Keratinocyte (primary cell): ENCODE results near the gene CNTNAP2. TPM values are rescaled to one million over a fixed set of nuclear protein-coding genes. Genes with fewer than 3 reads are reported as not detected.

Experiments used
- DNase-seq: peaks from one replicate; pipeline ENCODE4 v3.0.0-alpha.2; 2011; ENCODE audit warnings: low read depth, missing footprints, low spot score
- FAIRE-seq: peaks from 2 replicates; lab custom pipeline; 2011; peaks lifted over from hg19 to GRCh38; lab: Jason Lieb, UNC
- H2AFZ ChIP-seq: 2 replicates; pipeline ENCODE4 v1.6.0; 2012; ENCODE audit warnings: low read length, control low read depth, inconsistent platforms; ENCODE audit not compliant: control insufficient read depth
- H3K27ac ChIP-seq: 2 replicates; pipeline ENCODE4 v1.5.1; 2011; ENCODE audit warnings: low read length; ENCODE audit not compliant: control insufficient read depth, insufficient read depth
- H3K27me3 ChIP-seq: 3 replicates; pipeline ENCODE4 v1.6.0; 2011; ENCODE audit warnings: low read length; ENCODE audit not compliant: control insufficient read depth, insufficient read depth; ENCODE audit errors: extremely low read depth
- H3K36me3 ChIP-seq, 2 experiments: 2 replicates in 1 of 2; 3 replicates in 1 of 2; pipeline ENCODE4 v1.5.1; 2011; ENCODE audit warnings: low read length in 2 of 2, mild to moderate bottlenecking in 1 of 2; ENCODE audit not compliant: control insufficient read depth in 2 of 2, insufficient read depth in 2 of 2; ENCODE audit errors: extremely low read depth in 1 of 2
- H3K4me1 ChIP-seq: 3 replicates; pipeline ENCODE4 v1.5.1; 2011; ENCODE audit warnings: low read length; ENCODE audit not compliant: control insufficient read depth, insufficient read depth; ENCODE audit errors: extremely low read depth
- H3K4me2 ChIP-seq: 3 replicates; pipeline ENCODE4 v1.6.0; 2011; ENCODE audit warnings: low read depth, low read length; ENCODE audit not compliant: control insufficient read depth, insufficient read depth; ENCODE audit errors: extremely low read depth
- H3K4me3 ChIP-seq, 3 experiments: fragments of 200-600 bp in 1 of 3; sonication (generic) in 1 of 3; 2 replicates in 2 of 3; 3 replicates in 1 of 3; pipeline ENCODE4 v1.5.1; 2011 to 2016; ENCODE audit warnings: low read length in 3 of 3, mild to moderate bottlenecking in 3 of 3, control low read depth in 2 of 3, inconsistent platforms in 1 of 3, low read depth in 1 of 3, mixed read lengths in 1 of 3, mixed run types in 1 of 3, moderate library complexity in 1 of 3; ENCODE audit not compliant: control insufficient read depth in 2 of 3, insufficient read depth in 2 of 3; ENCODE audit errors: extremely low read depth in 1 of 3
- H3K79me2 ChIP-seq: 2 replicates; pipeline ENCODE4 v1.6.0; 2012; ENCODE audit warnings: low read length; ENCODE audit not compliant: control insufficient read depth, insufficient read depth
- H3K9ac ChIP-seq: 3 replicates; pipeline ENCODE4 v1.6.0; 2011; ENCODE audit warnings: low read length; ENCODE audit not compliant: control insufficient read depth, insufficient read depth; ENCODE audit errors: extremely low read depth
- H3K9me1 ChIP-seq: 3 replicates; pipeline ENCODE4 v1.6.0; 2011; ENCODE audit warnings: low read length; ENCODE audit not compliant: control insufficient read depth, insufficient read depth; ENCODE audit errors: extremely low read depth
- H3K9me3 ChIP-seq: 2 replicates; pipeline ENCODE4 v1.5.1; 2012; ENCODE audit warnings: low read depth, low read length; ENCODE audit not compliant: control insufficient read depth
- H4K20me1 ChIP-seq: 3 replicates; pipeline ENCODE4 v1.6.0; 2011; ENCODE audit warnings: low read length; ENCODE audit not compliant: control insufficient read depth, insufficient read depth; ENCODE audit errors: extremely low read depth
- EZH2 ChIP-seq: IDR thresholded peaks from one replicate; pipeline ENCODE4 v1.6.1; 2012; ENCODE audit warnings: inconsistent platforms, mild to moderate bottlenecking, low read length, moderate library complexity
- dilution Hi-C: fragments of 300-500 bp; cut with MboI; formaldehyde crosslinking; loops from one replicate; pipeline ENCODE4 v1.7.0; 2020; ENCODE audit warnings: low sequenced_read_pairs; ENCODE audit not compliant: extremely low pct_ligation_motif_present
- polyA plus RNA-seq, 5 experiments: library from polyadenylated mRNA; depleted of rRNA in 3 of 5; stranded (reverse) in 3 of 5; stranded (forward) in 1 of 5; unstranded in 1 of 5; fragments of >200 nt; gene quantifications; 1 replicate in 1 of 5; 2 replicates in 3 of 5; 3 replicates in 1 of 5; pipeline versions ENCODE4 v1.2.1 to v1.2.3, GENCODE V29; 2011 to 2012; ENCODE audit warnings: missing spikeins in 2 of 5, low read depth in 1 of 5, low replicate concordance in 1 of 5
- TF ChIP-seq, protein P1 (sequence below), 3 experiments: IDR thresholded peaks in 1 of 3; conservative IDR thresholded peaks in 1 of 3; optimal IDR thresholded peaks in 1 of 3; 2 replicates in 2 of 3; 3 replicates in 1 of 3; pipeline versions ENCODE3 to v1.5.1; 2011; ENCODE audit warnings: low read length in 3 of 3, mild to moderate bottlenecking in 3 of 3, moderate library complexity in 2 of 3, control low read depth in 1 of 3, inconsistent platforms in 1 of 3; ENCODE audit not compliant: insufficient read depth in 2 of 3; ENCODE audit errors: extremely low read depth in 1 of 3

The CNTNAP2 gene
- polyA plus RNA-seq, 1 donor (not counting 4 experiments of a cell fraction or from before 2014, with no cell fraction given): 1.4 TPM

GRCh38 chr7:146690987-146691386, 574.4 kb downstream of the CNTNAP2 start:
- Histone ChIP-seq H3K27ac (no peak overlapping the region), H3K9me1 (no peaks in the 10 kb centered on the region), H3K4me1 (no peaks in the 10 kb centered on the region), H3K79me2 (no peaks in the 10 kb centered on the region), H3K9ac (no peak overlapping the region), H2AFZ (no peak overlapping the region), H3K4me3 (no peak overlapping the region), H3K4me2 (no peak overlapping the region), H3K9me3 (no peaks in the 10 kb centered on the region), H3K36me3 (no peaks in the 10 kb centered on the region), H4K20me1 (no peaks in the 10 kb centered on the region), H3K27me3 (no peaks in the 10 kb centered on the region)
- TF ChIP-seq EZH2: no peak
- TF ChIP-seq, protein P1, sequence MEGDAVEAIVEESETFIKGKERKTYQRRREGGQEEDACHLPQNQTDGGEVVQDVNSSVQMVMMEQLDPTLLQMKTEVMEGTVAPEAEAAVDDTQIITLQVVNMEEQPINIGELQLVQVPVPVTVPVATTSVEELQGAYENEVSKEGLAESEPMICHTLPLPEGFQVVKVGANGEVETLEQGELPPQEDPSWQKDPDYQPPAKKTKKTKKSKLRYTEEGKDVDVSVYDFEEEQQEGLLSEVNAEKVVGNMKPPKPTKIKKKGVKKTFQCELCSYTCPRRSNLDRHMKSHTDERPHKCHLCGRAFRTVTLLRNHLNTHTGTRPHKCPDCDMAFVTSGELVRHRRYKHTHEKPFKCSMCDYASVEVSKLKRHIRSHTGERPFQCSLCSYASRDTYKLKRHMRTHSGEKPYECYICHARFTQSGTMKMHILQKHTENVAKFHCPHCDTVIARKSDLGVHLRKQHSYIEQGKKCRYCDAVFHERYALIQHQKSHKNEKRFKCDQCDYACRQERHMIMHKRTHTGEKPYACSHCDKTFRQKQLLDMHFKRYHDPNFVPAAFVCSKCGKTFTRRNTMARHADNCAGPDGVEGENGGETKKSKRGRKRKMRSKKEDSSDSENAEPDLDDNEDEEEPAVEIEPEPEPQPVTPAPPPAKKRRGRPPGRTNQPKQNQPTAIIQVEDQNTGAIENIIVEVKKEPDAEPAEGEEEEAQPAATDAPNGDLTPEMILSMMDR (optimal IDR thresholded peaks at IDR 0.05 in 1 of 3, IDR thresholded peaks at IDR 0.05 in 1 of 3, conservative IDR thresholded peaks at IDR 0.05 in 1 of 3; ENCODE audit: extremely low read depth in 1 of 3, insufficient read depth in 2 of 3, low read length in 3 of 3): no peak
- DNase-seq (no peak), FAIRE-seq (no peak)
- dilution Hi-C loops: no loop called here

- H3K79me2 ChIP-seq: no peaks in the 10 kb centered on the region
- no peaks in the 10 kb centered on the region for H3K9me3 ChIP-seq
- TF ChIP-seq, protein P1 (optimal IDR thresholded peaks at IDR 0.05 in 1 of 3, IDR thresholded peaks at IDR 0.05 in 1 of 3, conservative IDR thresholded peaks at IDR 0.05 in 1 of 3; ENCODE audit: extremely low read depth in 1 of 3, insufficient read depth in 2 of 3, low read length in 3 of 3): no peak
- TF ChIP-seq EZH2: no peak
- dilution Hi-C loops: no loop called here
- no peaks in the 10 kb centered on the region for H3K36me3 ChIP-seq
- no peak overlapping the region for H2AFZ ChIP-seq
- H3K27me3 ChIP-seq: no peaks in the 10 kb centered on the region
- DNase-seq (no peak), FAIRE-seq (no peak)
- no peaks in the 10 kb centered on the region for H3K9me1 ChIP-seq
- no peak overlapping the region for H3K4me3 ChIP-seq
- no peaks in the 10 kb centered on the region for H4K20me1 ChIP-seq
- H3K4me2 ChIP-seq: no peak overlapping the region
- H3K9ac ChIP-seq: no peak overlapping the region
- no peaks in the 10 kb centered on the region for H3K4me1 ChIP-seq
- H3K27ac ChIP-seq: no peak overlapping the region
Measured at GRCh38 chr7:146698995-146699610, 582.5 kb downstream of the CNTNAP2 start.
